SIG-M5 treated with dmso at 0.1 percent for 504 hours (cell line): ENCODE data around the gene TNNT3.
"Not testable (repeated sequence)": the region's sequence is repeated elsewhere in the genome, so short reads cannot be mapped to it uniquely, and the experiment has no call there.

Experiments used
- DNase-seq: peaks from one replicate; lab custom pipeline; 2025; ENCODE audit not compliant: unreplicated experiment; lab: John Stamatoyannopoulos, UW

Gene TNNT3

DNA sequence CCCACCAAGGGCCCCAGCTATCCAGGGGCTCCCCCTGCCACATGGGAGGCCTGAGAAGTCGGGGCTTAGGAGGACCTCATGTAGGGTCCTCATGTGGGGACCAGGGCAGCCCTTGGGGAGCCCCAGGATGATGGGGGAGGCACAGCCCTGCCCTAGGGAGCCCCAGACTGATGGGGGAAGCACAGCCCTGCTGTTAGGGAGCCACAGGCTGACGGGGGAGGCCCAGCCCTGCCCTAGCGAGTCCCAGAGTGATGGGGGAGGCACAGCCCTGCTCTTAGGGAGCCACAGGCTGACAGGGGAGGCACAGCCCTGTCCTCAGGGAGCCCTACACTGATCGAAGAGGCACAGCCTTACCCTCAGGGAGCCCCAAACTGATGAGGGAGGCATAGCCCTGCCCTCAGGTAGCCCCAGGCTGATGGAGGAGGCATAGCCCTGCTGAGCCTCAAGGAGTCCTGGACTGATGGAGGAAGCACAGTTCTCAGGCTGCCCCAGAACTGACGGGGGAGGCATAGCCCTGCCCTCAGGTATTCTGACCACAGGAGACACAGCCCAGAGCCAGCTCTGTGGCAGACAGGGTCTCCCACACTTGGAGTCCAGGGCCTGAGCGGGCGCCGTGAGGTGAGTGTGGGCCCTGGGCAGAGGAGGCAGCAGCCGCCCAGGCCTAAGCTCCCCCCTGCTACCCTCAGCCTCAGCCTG lies 38.6 kb upstream of the TNNT3 start:
- no peak for DNase-seq

GRCh38 chr11:1881442-1882264 lies 37.9 kb upstream of the TNNT3 start:
- no peak for DNase-seq

DNA sequence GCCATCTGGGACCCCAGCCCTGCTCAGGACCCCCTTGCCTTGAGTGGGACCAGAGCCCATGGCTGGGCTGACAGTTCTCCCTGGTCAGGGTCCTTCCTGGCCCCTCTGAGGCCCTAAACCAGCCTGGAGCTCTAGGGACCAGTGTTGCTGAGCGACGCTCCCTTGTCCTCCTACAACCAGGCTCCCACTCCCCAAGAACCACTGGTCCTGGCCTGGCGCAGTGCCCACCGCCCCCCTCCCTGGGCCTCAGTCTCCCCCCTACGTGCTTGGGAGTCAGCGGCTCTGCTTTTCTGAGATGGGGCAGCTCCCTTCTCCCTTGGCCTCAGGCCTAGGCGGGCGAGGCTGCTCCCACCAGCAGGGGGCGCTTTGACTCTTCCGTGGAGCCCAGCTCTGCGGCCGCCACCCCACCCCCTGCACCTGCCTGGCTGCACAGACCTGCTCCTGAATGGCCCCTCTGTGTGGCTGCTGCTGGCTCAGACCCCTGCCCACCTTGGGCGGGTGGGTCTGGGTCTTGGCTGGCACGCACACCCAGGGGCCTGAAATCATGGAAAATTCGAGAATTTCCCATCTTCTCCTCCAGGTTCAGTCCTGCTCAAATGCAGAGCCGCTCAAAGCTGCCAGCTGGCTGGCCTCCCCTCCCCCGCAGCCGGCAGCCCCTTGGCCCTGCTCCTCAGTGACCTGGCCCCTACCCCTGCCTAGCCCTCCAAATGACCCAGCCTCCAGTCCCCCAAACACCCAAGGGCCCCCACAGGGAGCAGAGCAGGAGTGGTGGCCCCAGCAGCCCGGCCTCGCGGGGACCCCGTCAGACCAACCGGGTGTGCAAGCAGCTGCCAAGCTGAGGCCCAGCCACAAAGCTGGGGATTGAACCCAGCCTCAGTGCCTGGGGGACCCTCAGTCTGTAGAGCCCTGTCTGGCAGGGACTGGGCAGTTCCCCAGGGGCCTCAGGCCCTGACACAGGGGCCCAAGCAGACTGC lies 37.0 kb upstream of the TNNT3 start:
- peak; percentile 31 for DNase-seq

DNA sequence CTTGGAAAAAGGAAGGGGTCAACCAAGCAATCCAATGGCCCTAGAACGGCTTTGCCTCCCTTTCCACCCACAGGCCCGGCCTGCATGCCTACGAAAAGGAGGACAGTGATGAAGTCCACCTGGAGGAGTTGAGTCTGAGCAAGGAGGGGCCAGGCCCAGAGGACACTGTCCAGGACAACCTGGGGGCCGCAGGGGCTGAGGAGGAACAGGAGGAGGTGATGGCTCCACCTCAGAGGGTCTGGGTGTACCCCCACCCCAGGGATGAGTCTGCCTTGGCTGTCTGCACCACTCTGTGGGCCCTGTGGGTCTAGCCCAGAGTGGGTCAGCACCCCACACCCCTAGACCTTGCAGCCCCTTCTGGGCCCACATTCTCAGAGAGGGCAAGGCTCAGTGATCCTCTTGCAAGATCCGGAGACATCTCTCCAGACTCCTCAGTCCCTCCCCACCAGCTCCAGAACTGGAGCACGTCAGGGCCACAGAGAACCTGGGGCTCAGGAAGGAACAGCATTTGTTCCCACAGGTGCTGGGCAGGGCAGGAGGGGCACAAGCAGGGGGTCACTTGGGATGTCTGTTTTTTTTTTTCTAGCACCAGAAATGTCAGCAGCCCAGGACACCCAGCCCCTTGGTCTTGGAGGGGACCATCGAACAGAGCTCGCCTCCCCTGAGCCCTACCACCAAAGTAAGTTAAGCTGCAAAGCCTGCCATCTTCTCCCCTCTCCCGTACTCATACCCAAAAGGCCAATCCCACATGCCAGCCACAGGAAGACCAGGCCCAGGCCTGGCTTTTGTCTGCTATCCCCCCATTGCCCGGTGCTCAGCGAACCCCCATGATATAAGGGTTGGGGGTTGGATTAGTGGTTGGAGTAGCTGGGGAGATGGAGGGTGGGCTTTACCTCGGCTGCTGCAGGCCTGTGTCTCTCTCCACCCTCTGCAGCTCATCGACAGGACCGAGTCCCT lies 35.9 kb upstream of the TNNT3 start:
- DNase-seq = no peak

DNA sequence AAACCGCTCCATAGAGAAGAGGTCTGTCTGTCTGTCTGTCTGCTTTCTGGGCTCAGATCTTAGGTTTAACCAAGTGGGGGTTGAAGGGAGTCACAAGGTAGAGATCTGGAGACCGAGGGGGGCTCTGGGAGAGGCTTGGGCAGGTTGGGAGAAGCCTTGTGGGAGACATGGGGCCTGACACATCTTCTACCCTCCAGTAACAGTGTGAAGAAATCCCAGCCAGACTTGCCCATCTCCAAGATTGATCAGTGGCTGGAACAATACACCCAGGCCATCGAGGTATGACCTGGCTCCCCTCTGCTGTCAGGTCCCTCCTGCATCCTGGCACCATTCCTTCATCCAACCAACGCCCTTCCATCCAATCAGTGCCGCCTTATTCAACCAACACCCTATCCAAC lies 35.2 kb upstream of the TNNT3 start:
- DNase-seq = no peak

DNA sequence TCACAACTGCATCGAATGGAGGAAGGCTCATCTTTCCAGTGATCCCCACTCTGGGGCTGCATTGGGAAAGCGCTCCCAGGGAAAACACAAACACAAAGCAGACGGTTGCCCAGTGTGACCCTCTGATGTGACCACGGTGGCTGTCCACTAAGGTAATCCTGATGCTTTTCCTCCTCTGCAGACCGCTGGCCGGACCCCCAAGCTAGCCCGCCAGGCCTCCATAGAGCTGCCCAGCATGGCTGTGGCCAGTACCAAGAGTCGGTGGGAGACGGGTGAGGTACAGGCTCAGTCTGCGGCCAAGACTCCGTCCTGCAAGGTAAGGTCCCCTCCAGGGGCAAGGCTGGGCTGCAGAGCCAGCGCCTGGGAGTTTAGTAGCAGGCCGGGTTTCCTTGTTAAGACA lies 33.0 kb upstream of the TNNT3 start:
- DNase-seq = not testable (repeated sequence)

DNA sequence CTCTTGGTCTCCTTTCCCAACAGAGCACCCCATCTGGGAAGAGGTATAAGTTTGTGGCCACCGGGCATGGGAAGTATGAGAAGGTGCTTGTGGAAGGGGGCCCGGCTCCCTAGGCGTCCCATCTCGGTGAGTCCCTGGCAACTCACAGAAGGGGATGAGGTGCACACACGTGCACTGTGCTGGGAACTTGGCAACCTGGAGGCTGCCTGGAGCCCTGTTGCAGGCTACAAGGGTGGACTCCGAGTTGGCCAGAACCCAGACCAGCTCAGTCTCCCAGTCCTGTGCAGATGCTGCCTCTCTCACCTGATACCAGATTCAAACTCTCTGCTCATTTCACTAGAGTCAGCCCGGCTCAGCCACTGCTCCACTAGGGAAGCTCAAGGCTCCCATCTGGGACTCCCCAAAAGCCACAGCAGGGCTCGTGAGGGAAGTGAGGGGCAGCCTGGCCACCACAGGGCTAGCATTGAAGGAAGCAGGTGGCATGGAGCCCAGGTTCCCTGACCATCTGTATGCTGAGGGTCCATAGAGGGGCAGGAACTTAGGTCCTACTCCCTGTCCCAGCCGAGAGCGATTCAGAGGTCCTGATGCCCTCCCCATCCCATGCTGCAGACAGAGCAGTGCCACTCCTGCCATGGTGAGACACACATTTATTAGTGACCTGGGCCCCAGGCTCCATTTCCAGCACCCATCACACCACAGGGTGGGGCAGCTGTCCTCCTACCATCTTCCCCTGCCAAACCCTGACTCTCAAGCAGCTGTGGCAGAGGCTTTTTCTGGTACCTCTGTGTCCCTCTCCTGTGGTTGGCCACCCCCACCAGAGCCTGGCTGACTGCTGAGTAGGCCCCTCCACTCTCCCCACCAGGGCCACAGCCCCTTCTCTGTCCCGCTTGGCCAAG lies 31.8 kb upstream of the TNNT3 start:
- DNase-seq = no peak

DNA sequence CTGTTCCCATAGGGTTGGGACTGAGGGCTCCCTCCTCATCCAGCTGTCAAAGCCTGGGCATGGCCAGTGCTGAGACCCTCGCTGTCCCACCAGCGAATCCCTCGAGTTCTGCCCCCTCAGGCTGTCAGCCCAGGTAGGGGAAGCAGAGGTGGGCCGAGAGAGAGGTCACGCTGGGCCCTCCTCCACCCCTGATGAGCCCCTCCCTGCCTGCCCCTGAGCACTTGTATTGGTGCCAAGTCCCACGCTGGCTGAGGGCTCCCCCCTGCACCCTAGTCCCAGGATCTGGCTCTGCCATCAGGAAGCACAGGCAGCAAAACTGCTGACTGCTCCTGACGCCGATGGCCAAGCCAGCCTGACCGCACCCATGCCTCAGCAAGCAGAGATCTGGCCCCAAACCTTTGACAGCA lies 31.2 kb upstream of the TNNT3 start:
- no peak for DNase-seq

DNA sequence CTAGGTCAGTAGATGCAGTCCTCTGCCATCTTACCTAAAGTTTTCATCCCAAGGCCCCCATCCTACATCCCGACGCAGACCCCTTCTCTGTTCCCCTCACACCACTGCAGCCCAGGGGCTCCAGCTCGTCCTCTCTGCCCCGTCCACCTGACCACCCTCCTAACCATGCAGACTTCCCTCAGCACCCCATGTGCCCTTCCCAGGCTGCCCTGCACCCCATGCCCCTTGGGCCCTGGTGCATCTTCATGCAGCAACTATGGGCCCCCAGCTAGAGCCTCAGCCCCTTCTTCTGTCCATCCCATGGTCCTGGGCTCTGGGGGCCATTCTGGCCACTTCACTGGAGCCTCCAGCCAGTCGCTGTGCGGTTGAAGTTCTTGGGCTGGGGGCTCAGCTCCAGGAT lies 30.7 kb upstream of the TNNT3 start:
- DNase-seq = no peak

DNA sequence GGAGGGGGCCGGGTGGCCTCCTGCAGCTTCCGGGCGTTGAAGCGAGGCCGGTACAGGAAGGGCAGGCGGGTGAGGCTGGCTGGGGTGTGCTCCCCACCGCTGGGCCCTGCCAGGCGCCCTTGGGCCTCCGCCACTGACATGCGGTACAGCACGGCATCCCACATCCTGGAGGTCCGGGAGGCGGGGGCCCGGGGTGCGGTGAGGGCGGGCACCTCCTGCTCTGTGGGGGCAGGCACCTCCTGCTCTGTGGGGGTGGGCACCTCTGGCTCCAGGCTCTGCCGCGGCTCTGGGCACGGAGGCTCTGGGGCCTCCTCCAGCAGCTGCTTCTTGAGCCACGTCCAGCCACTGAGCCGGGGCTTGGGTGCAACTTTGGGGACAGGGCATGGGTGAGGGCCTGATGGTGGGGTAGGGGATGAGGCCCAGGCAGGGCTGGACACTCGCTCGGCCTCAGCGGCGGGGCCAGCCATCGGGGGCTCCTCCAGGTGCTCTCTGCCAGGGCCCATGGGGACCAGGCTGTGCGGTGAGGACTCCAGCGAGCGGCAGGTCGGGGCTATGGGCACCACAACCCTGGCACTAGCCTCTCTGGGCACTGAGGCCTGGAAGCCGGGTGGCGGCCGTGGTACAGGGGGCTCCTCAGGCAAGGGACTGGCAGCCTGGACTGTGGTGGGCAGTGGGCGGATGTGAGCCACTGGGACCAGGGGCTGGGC lies 30.1 kb upstream of the TNNT3 start:
- DNase-seq = no peak

DNA sequence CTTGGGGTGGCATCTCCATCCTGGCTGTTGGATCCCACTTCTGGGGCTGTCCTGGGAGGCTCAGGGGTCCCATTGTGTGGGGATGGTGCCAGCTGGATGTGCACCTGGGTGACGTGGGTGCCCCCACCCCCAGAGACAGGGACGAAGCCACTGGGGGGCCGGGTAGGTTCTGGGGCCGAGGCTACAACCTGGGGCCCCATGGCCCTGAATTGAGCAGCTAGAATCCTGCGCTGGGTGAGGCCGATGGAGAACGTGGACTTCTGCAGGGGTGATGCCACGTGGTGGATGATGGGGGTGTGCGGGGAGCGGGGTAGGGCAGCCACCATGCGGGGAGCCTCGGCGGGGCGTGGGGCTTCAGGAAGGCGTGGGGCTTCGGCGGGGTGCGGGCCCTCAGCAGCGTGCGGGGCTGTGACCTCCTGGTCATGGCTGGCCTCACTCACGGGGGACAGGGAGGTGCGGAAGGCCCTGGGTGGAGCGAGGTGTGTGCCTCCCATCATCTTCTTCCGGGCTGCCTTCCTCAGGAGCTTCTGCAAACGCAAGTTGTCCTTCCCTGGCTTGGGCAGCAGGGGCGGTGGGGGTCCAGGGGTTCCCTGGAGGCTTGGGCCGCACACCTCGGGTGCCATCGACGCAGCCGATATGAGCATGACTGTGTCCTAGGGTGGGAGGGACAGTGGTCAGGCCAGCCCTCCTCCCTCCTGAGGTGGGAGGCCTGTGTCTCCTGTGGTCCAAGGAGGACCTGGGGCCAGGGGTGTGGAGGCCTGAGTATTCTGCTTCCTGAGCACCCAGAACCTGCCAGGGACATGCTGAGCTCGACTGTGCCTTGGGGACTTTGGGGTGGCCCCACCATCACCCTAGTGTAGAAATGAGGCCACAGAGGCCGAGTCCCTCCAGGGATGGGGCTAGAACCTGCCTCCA lies 29.3 kb upstream of the TNNT3 start:
- DNase-seq = no peak

- no peak for DNase-seq
Measured at GRCh38 chr11:1890856-1891830, 28.4 kb upstream of the TNNT3 start.

DNA sequence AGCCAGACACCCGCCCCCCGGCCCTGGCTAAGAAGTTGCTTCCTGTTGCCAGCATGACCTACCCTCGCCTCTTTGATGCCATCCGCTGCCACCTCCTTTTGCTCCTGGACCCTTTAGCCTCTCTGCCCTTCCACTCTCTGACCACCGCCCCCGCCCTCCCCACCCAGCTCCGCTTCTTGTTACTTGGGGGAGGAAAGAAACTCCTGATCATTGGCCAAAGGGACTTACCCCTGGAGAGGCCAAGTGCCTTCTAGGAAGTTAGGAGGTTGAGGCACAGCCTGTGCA lies 27.7 kb upstream of the TNNT3 start, which contains the start of gene PRR33:
TSS of gene PRR33 (minus strand) at position 65 of the 285 bp plus-strand sequence. CDS start 1,311 bp downstream, outside the sequence.
- DNase-seq = no peak

DNA sequence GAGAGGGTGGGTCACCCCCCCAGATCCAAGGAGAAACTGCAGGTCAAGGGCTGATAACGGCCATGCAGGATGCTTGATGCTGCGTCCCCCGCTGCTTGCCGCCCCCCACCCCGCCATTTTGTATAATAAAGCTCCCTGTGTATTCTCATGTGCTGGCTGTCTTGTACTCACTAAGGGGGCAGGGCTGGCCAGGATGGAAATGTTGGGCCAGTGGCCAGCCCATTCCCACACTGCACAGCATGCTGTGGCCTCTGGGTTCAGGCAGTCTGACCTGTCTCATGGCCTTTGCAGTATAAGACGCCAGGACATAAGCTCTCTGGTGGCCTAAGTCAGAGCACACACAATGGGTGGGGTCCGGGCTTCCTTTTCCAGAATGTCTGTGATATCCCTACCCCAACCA lies 27.4 kb upstream of the TNNT3 start:
- no peak for DNase-seq

DNA sequence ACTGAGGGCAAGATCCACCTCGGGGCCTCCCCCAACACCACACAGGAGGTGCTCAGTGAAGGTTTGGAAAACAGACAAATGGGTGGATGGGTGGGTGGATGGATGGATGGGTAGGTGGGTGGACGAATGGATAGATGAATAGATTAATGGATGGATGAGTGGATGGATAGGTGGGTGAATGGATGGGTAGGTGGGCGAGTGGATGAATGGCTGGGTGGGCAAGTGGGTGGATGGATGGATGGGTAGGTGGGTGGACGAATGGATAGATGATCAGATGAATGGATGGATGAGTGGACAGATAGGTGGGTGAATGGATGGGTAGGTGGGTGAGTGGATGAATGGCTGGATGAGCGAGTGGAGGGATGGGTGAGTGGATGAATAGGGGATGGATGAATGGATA lies 26.9 kb upstream of the TNNT3 start:
- DNase-seq = no peak

GRCh38 chr11:1893581-1894359 lies 25.7 kb upstream of the TNNT3 start:
- no peak for DNase-seq
